Stimulated activated CD4-positive, alpha-beta T cell treated with anti-CD3 and anti-CD28 coated beads, TNF-alpha, amount 100 ng/mL, for 24 hours (primary cell): ENCODE data around the gene IFIT1.
"Not testable (repeated sequence)": the region's sequence is repeated elsewhere in the genome, so short reads cannot be mapped to it uniquely, and the experiment has no call there.

Experiments used
- DNase-seq, 3 experiments: peaks; one replicate each; pipeline ENCODE4 v3.0.0-alpha.2; 2020; ENCODE audit warnings: low read depth in 3 of 3

Gene IFIT1

DNA sequence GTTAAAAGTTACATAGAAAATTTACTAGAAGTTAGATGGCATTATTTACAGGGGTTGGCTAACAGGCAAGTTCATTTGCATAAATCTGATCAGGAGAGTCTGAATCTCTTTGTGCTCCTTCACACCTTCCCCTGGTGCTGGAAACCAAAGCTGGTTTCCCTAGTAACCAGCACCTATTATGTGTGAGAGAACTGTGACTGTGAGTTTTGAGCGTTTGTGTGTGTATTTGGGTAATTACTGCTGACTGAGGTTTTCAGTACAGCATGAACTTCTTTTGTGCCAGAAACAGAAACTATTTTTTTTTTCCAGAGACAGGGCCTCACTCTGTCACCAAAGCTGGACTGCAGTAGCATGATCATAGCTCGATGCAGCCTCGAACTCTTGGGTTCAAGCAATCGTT, 24.9 kb upstream of the IFIT1 start:
- no peak for DNase-seq

- no peak for DNase-seq
Measured at GRCh38 chr10:89368129-89368528, 24.3 kb upstream of the IFIT1 start.

- DNase-seq, result no peak
Measured at GRCh38 chr10:89369156-89370105, 23.0 kb upstream of the IFIT1 start.

GRCh38 chr10:89371079-89371478, 21.3 kb upstream of the IFIT1 start:
- DNase-seq, result no peak

DNA sequence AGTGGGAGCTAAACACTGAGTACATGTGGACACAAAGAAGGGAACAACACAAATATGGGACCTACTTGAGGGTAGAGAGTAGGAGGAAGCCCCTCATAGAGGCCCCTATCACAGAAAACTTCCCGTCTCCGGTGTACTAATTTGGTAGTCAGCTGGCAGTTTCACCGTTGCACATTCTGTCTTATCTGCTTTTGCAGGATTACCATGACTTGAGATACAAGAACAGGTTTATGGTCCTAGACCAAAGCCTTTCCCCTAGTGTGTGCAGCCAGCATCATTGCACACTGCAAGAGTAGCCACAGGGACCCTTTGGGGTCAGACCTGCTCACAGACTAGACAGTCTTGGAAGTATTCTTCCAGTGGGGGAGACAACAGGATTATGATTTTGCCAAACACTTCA, 20.4 kb upstream of the IFIT1 start:
- DNase-seq, result no peak

- DNase-seq, result no peak
Measured at GRCh38 chr10:89373916-89374711, 18.3 kb upstream of the IFIT1 start.

- no peak for DNase-seq
Measured at GRCh38 chr10:89374713-89375141, 17.7 kb upstream of the IFIT1 start.

DNA sequence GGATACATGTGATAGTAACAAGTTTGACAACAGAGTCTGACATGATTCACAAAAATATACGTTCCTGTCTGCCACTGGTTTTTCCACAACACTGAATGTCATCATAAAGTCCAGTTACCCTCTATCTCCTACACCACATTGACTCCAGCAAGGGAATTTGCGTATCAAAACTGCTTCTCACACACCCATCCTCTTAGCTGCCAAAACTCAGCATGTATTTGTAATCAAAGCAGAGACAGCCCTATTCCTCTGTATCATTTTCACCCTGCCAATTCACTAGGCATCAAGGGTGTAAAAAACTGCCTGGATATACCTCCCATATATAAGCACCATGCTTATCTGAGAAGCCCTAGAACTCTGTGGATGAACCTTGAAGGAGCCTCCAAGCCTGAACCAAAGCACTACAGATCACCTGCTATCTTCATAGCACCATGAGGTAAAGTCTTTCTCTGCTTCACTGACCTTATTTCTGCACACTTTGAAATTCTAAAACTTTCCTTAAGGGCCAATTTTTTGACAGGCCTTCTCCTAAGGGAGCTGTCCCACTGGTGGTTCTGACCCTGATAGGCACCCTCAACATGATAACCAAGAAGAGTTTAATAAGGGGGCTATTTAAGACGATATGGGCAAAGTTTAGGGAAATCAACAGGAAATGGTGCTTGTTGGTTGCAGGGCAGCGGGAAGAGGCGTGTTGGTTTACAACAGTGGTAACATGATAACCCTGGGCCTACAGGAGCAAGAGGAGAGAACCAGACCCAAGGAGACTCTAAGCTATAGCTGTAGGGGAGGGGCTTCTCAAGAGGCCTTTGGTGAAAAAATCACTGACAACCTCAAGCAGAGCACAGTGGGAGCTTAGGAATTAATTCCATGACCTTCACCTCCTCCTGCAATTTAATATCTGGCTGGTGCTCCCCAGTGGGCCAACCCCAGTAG, 14.5 kb upstream of the IFIT1 start, which contains the start of gene IFIT1B:
TSS of gene IFIT1B (plus strand) at position 352 of the 933 bp plus-strand sequence. CDS start at position 432, 80 bp downstream.
- no peak for DNase-seq

- DNase-seq, result no peak
Measured at GRCh38 chr10:89379103-89379502, 13.3 kb upstream of the IFIT1 start.

- DNase-seq, result no peak
Measured at GRCh38 chr10:89382757-89383156, 9.7 kb upstream of the IFIT1 start.

DNA sequence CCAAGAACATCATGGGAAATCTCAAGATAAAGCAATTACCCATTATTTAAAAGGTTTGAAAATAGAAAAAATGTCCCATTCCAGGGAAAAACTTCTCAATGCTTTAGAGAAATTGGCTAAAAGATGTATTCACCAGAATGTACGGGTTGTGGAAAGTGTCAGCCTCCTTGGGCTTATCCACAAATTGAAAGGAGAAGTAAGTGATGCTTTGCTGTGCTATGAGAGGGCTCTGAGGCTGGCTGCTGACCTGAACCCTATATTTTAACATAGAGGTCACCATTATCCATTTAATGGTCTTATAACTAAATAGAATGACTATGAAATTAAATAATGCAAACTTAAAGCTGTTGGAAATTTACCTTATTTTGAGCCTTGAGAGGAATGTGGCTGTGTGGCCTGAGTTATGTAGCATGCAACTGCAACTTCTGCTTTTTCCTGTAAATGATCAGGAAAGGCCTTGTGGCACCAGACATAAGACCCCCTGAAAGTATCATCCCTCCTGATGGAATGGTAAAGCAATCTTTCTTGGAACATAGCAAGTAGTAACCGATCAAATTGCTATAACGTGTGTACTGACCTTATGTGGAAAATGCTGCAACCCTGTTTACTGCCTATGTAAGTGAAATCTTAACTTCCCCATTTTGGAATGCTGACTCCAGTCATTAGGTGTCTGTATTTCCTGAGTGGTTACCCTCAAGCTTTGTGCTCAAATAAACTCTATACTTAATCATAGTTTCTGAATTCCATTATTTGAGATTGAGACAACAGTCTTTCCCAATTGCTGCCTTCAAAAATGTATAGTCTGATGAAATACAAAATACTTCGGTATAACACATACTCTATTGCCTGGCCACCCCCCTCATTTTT, 7.7 kb upstream of the IFIT1 start:
- no peak for DNase-seq

DNA sequence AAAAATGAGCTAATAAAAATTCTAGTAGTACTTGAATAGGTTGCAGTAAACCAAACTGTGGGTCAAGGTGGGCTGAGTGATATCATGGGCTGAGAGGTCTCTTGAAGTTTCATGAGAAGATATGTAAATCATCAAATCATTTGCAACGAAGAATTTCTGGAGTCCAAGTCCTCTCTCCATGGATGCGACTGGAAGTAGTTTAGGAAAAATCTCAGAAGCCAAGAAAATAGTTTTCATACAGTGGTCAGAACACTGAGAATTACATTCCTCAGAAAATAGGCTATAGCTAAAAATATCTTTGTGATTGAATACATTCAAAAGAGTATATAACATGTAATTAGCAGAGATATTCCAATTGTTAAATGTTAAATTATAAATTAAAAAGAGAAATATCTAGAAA, 3.6 kb upstream of the IFIT1 start:
- DNase-seq, result no peak

- DNase-seq, result no peak
Measured at GRCh38 chr10:89389254-89389653, 3.2 kb upstream of the IFIT1 start.

DNA sequence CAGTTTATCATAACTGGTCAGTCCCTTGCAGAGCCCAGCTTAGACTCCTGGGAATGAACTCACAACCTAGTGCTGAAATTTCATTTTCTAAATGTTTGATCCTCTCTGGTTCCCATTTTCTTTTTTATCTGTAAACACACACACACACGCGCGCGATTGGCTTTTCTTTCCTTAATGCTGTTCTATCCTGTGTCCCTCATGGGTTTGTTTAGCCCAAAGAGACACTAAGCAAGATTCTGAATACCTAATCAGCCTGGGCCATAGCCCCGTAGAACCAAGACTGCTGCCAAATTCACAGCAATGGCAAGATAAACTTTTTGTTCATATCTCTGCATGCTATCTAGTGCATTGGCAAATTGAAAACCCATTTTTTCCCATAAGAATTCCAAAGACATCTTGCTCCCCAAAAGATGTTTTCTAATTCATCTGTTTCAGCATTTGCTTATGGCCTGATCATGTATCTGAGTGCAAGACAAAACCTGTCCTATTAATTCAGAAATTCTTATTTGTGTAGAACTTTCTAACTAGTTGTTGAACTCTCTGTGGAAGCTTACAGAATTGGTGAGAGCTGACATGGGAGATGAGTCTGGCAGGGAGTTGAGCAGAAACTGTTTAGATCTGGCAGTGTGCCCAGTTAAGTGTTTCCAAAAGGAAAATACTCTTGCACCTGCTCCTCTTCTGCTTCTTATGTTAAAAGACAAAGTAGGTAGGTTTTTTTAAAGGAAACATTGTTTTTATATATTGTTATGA, 1.8 kb upstream of the IFIT1 start:
- no peak for DNase-seq

DNA sequence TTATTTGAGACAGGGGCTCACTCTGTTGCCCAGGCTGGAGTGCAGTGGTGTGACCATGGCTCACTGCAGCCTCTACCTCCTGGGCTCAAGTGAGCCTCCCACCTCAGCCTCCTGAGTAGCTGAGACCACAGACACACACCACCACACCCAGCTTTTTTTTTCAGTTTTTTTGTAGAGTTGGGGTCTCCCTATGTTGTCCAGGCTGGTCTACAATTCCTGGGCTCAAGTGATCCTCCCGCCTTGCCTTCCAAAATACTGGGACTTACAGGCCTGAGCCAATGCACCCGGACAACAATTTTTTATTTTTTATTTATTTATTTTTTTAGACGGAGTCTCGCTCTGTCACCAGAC, 1.2 kb upstream of the IFIT1 start:
- not testable (repeated sequence) for DNase-seq

GRCh38 chr10:89392974-89393373, 551 bp downstream of the IFIT1 start:
- DNase-seq, result no peak

DNA sequence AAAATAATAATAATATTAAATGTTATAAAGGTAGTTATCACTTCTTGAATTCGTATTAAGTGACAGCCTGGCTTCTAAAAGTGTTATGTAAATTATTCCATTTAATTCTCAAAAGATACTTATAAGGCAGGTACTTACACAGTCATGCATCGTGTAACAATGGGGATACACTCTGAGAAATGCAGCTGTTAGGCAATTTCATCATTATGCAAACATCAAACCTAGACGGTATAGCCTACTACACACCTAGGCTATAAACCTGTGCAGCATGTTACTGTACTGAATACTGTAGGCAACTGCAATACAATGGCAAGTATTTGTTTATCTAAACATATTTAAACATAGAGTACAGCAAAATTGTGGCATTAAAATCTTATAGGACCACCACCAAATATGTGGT, 1.5 kb downstream of the IFIT1 start:
- no peak for DNase-seq

DNA sequence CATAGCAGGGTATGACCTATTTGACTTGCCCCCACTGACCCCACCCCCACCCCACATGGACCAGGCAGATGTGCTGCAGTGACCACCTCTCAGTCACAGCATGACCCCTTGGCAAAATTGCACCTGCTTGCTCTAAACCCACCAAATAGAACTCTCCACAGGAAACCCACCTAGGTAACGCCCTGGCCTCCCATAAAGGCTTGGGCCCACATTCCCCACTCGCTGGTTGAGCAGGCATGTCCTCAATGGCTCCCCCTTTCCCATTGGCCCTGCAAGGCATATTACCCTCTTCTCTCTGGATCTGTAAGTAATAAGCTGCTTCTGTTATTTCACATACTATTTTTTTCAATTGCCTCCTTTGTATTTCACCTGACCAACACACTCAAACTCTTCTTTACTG, 2.7 kb downstream of the IFIT1 start:
- DNase-seq, result no peak

GRCh38 chr10:89398003-89398749, 5.8 kb downstream of the IFIT1 start:
- DNase-seq, result no peak
